HG02938 (cell line): Measurements from ENCODE around the gene ATP1B1.
A peak's percentile ranks its signal among the peaks of the same experiment; 100 is the strongest.

Experiments used
- ATAC-seq: cut with Tn5 transposase; IDR thresholded peaks from one replicate; pipeline ENCODE4 v1.9.1; 2021; ENCODE audit warnings: mild to moderate bottlenecking, moderate library complexity; ENCODE audit not compliant: unreplicated experiment

The ATP1B1 gene

GRCh38 chr1:169092399-169092798 is 14.1 kb upstream of the ATP1B1 start:
- ATAC-seq: no peak

GRCh38 chr1:169094897-169095569 is 11.5 kb upstream of the ATP1B1 start:
- no peak for ATAC-seq

GRCh38 chr1:169098380-169098779 is 8.1 kb upstream of the ATP1B1 start:
- ATAC-seq: no peak

GRCh38 chr1:169099561-169099960 is 6.9 kb upstream of the ATP1B1 start:
- no peak for ATAC-seq

GRCh38 chr1:169100208-169100607 is 6.3 kb upstream of the ATP1B1 start:
- ATAC-seq: no peak

GRCh38 chr1:169100651-169101088 is 5.8 kb upstream of the ATP1B1 start:
- ATAC-seq: no peak

GRCh38 chr1:169102567-169102966 is 3.9 kb upstream of the ATP1B1 start:
- ATAC-seq: no peak

- ATAC-seq: no peak
Measured at GRCh38 chr1:169103002-169103401, 3.5 kb upstream of the ATP1B1 start.

GRCh38 chr1:169103480-169103893 is 3.0 kb upstream of the ATP1B1 start:
- ATAC-seq: no peak

GRCh38 chr1:169105087-169105433 is 1.4 kb upstream of the ATP1B1 start:
- no peak for ATAC-seq

GRCh38 chr1:169105434-169106094 is 926 bp upstream of the ATP1B1 start:
- ATAC-seq: peak; percentile 20

- ATAC-seq: peak; percentile 2
Measured at GRCh38 chr1:169106921-169107602, 572 bp downstream of the ATP1B1 start.

- no peak for ATAC-seq
Measured at GRCh38 chr1:169107603-169108208, 1.2 kb downstream of the ATP1B1 start.

GRCh38 chr1:169108223-169108622 is 1.7 kb downstream of the ATP1B1 start:
- ATAC-seq: no peak

- ATAC-seq: no peak
Measured at GRCh38 chr1:169108863-169109560, 2.5 kb downstream of the ATP1B1 start.

- ATAC-seq: no peak
Measured at GRCh38 chr1:169109561-169110134, 3.2 kb downstream of the ATP1B1 start.

- ATAC-seq: no peak
Measured at GRCh38 chr1:169110236-169110635, 3.7 kb downstream of the ATP1B1 start.

GRCh38 chr1:169110689-169111447 is 4.4 kb downstream of the ATP1B1 start:
- no peak for ATAC-seq

- no peak for ATAC-seq
Measured at GRCh38 chr1:169111472-169111871, 5.0 kb downstream of the ATP1B1 start.

- ATAC-seq: no peak
Measured at GRCh38 chr1:169112241-169112640, 5.8 kb downstream of the ATP1B1 start.
